HepG2 (cell line): ENCODE data around the gene EIF4H. TPM values are rescaled to one million over a fixed set of nuclear protein-coding genes. Genes with fewer than 3 reads are reported as not detected.

Experiments
- CCDC6 ChIP-seq: sonication (generic); formaldehyde crosslinking; IDR thresholded peaks from 2 replicates; pipeline ENCODE4 v1.8.1; 2022; ENCODE audit warnings: mild to moderate bottlenecking, missing genetic modification reagents, moderate library complexity
- CEBPG ChIP-seq: IDR thresholded peaks from 2 replicates; pipeline ENCODE4 v1.6.1; 2016
- CENPBD1 ChIP-seq: sonication (generic); formaldehyde crosslinking; IDR thresholded peaks from 2 replicates; pipeline ENCODE4 v1.8.0; 2022; ENCODE audit warnings: missing genetic modification reagents, low read depth, mild to moderate bottlenecking, borderline replicate concordance
- EED ChIP-seq: sonication (generic); formaldehyde crosslinking; IDR thresholded peaks from 2 replicates; pipeline ENCODE4 v1.5.0; 2020; ENCODE audit warnings: mild to moderate bottlenecking, missing genetic modification reagents
- EHMT2 ChIP-seq: fragments of 200-600 bp; sonication (generic); IDR thresholded peaks from 2 replicates; pipeline ENCODE4 v1.7.0; 2017; ENCODE audit warnings: antibody characterized with exemption, low read depth, low read length, borderline replicate concordance
- FOXO1 ChIP-seq: sonication (generic); formaldehyde crosslinking; IDR thresholded peaks from 2 replicates; pipeline ENCODE4 v1.4.0; 2020; ENCODE audit warnings: missing genetic modification reagents
- HDAC6 ChIP-seq: fragments of 200-600 bp; sonication (generic); IDR thresholded peaks from 2 replicates; pipeline ENCODE4 v1.7.0; 2017; ENCODE audit warnings: mild to moderate bottlenecking, antibody characterized with exemption, low read length, low read depth
- ISL2 ChIP-seq: sonication (generic); formaldehyde crosslinking; IDR thresholded peaks from 2 replicates; pipeline ENCODE4 v1.5.0; 2020; ENCODE audit warnings: missing genetic modification reagents
- JUNB ChIP-seq: sonication (generic); formaldehyde crosslinking; IDR thresholded peaks from 2 replicates; pipeline ENCODE4 v1.8.0; 2022; ENCODE audit warnings: missing genetic modification reagents, mild to moderate bottlenecking, borderline replicate concordance
- NCOR1 ChIP-seq: fragments of 200-600 bp; sonication (generic); IDR thresholded peaks from 2 replicates; pipeline ENCODE4 v1.7.0; 2017; ENCODE audit warnings: antibody characterized with exemption, low read length, borderline replicate concordance
- RBM39 ChIP-seq: fragments of 200-400 bp; formaldehyde crosslinking; IDR thresholded peaks from one replicate; pipeline ENCODE4 v1.6.1; 2018; ENCODE audit warnings: antibody characterized with exemption, mild to moderate bottlenecking, low read depth, low read length; ENCODE audit not compliant: poor library complexity, severe bottlenecking
- RORA ChIP-seq: sonication (generic); formaldehyde crosslinking; IDR thresholded peaks from 2 replicates; pipeline ENCODE4 v1.5.0; 2020; ENCODE audit warnings: mild to moderate bottlenecking, missing genetic modification reagents, moderate library complexity
- SPEN ChIP-seq: sonication (generic); formaldehyde crosslinking; IDR thresholded peaks from 2 replicates; pipeline ENCODE4 v1.5.1; 2020; ENCODE audit warnings: low read depth, mild to moderate bottlenecking, missing genetic modification reagents
- SRSF9 ChIP-seq: fragments of 200-400 bp; formaldehyde crosslinking; IDR thresholded peaks from 2 replicates; pipeline ENCODE4 v1.6.1; 2018; ENCODE audit warnings: borderline replicate concordance, mild to moderate bottlenecking, low read depth, low read length; ENCODE audit not compliant: insufficient read depth, poor library complexity, severe bottlenecking
- ZFP36L2 ChIP-seq: sonication (generic); formaldehyde crosslinking; IDR thresholded peaks from 2 replicates; pipeline ENCODE4 v1.4.0; 2020; ENCODE audit warnings: missing genetic modification reagents
- ZNF20 ChIP-seq: sonication (generic); formaldehyde crosslinking; IDR thresholded peaks from 2 replicates; pipeline ENCODE4 v1.4.0; 2020; ENCODE audit warnings: mild to moderate bottlenecking, moderate library complexity, missing genetic modification reagents
- ZNF251 ChIP-seq: sonication (generic); formaldehyde crosslinking; IDR thresholded peaks from 2 replicates; pipeline ENCODE4 v1.9.0; 2021; ENCODE audit warnings: mild to moderate bottlenecking, missing genetic modification reagents
- ZNF644 ChIP-seq: IDR thresholded peaks from 2 replicates; pipeline ENCODE4 v1.6.1; 2016; ENCODE audit warnings: low read depth
- ZNF879 ChIP-seq: sonication (generic); formaldehyde crosslinking; IDR thresholded peaks from 2 replicates; pipeline ENCODE4 v1.8.1; 2023; ENCODE audit warnings: missing genetic modification reagents
- ZSCAN21 ChIP-seq: sonication (generic); formaldehyde crosslinking; IDR thresholded peaks from 2 replicates; pipeline ENCODE4 v1.8.0; 2022; ENCODE audit warnings: mild to moderate bottlenecking, missing genetic modification reagents, moderate library complexity, borderline replicate concordance
- polyA plus RNA-seq, 8 experiments: library from polyadenylated mRNA; depleted of rRNA in 3 of 8; stranded (reverse) in 7 of 8; unstranded in 1 of 8; fragments of >200 nt; fragmentation: Illumina TruSeq in 4 of 8; extraction: Trizol in 4 of 8; gene quantifications; 2 replicates each; pipeline versions ENCODE4 v1.2.1 to v1.2.3, GENCODE V29; 2011 to 2016; ENCODE audit warnings: low read depth in 4 of 8, missing spikeins in 1 of 8, mixed read lengths in 1 of 8; ENCODE audit not compliant: insufficient read depth in 1 of 8
- total RNA-seq, 5 experiments: library from RNA; depleted of rRNA; stranded (reverse); fragments of >200 nt; fragmentation: Illumina TruSeq; extraction: Trizol; gene quantifications; 2 replicates each; pipeline ENCODE4 v1.2.3, GENCODE V29; 2016; ENCODE audit warnings: low read depth in 1 of 5
- TF ChIP-seq, protein P1 (sequence below): IDR thresholded peaks from 2 replicates; pipeline ENCODE4 v1.6.1; 2016; ENCODE audit warnings: control low read depth
- TF ChIP-seq, protein P2 (sequence below): sonication (generic); formaldehyde crosslinking; IDR thresholded peaks from 2 replicates; pipeline ENCODE4 v1.8.0; 2022; ENCODE audit warnings: missing genetic modification reagents, mild to moderate bottlenecking, moderate library complexity, borderline replicate concordance
- TF ChIP-seq, protein P3 (sequence below): sonication (generic); formaldehyde crosslinking; IDR thresholded peaks from 2 replicates; pipeline ENCODE4 v1.9.0; 2022; ENCODE audit warnings: missing genetic modification reagents, mild to moderate bottlenecking, borderline replicate concordance
- TF ChIP-seq, protein P4 (sequence below): IDR thresholded peaks from 2 replicates; pipeline ENCODE4 v1.6.1; 2016

The EIF4H gene
- total and polyA plus RNA-seq, 2 of the 13 experiments (the other 11 are each of a cell fraction or from before 2014, with no cell fraction given): 232 to 321 TPM

- TF ChIP-seq, protein P1, sequence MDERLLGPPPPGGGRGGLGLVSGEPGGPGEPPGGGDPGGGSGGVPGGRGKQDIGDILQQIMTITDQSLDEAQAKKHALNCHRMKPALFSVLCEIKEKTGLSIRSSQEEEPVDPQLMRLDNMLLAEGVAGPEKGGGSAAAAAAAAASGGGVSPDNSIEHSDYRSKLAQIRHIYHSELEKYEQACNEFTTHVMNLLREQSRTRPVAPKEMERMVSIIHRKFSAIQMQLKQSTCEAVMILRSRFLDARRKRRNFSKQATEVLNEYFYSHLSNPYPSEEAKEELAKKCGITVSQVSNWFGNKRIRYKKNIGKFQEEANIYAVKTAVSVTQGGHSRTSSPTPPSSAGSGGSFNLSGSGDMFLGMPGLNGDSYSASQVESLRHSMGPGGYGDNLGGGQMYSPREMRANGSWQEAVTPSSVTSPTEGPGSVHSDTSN (CRISPR knock-in tag): no peak
- no peak for TF ChIP-seq RORA
- peak; percentile 91; the same call in 1 of the 2 replicates for TF ChIP-seq CENPBD1 (CRISPR knock-in tag)
- TF ChIP-seq JUNB: no peak
- TF ChIP-seq HDAC6: no peak
- TF ChIP-seq NCOR1: no peak
- no peak for TF ChIP-seq ZNF879 (CRISPR knock-in tag)
- TF ChIP-seq, protein P2, sequence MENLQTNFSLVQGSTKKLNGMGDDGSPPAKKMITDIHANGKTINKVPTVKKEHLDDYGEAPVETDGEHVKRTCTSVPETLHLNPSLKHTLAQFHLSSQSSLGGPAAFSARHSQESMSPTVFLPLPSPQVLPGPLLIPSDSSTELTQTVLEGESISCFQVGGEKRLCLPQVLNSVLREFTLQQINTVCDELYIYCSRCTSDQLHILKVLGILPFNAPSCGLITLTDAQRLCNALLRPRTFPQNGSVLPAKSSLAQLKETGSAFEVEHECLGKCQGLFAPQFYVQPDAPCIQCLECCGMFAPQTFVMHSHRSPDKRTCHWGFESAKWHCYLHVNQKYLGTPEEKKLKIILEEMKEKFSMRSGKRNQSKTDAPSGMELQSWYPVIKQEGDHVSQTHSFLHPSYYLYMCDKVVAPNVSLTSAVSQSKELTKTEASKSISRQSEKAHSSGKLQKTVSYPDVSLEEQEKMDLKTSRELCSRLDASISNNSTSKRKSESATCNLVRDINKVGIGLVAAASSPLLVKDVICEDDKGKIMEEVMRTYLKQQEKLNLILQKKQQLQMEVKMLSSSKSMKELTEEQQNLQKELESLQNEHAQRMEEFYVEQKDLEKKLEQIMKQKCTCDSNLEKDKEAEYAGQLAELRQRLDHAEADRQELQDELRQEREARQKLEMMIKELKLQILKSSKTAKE: no peak; the same call in 1 of the 2 replicates
- TF ChIP-seq RBM39: no peak
- no peak for TF ChIP-seq ZNF251 (CRISPR knock-in tag)
- no peak for TF ChIP-seq ZNF644 (CRISPR knock-in tag)
- TF ChIP-seq, protein P3, sequence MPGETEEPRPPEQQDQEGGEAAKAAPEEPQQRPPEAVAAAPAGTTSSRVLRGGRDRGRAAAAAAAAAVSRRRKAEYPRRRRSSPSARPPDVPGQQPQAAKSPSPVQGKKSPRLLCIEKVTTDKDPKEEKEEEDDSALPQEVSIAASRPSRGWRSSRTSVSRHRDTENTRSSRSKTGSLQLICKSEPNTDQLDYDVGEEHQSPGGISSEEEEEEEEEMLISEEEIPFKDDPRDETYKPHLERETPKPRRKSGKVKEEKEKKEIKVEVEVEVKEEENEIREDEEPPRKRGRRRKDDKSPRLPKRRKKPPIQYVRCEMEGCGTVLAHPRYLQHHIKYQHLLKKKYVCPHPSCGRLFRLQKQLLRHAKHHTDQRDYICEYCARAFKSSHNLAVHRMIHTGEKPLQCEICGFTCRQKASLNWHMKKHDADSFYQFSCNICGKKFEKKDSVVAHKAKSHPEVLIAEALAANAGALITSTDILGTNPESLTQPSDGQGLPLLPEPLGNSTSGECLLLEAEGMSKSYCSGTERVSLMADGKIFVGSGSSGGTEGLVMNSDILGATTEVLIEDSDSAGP (CRISPR knock-in tag): peak; percentile 63; the same call in 1 of the 2 replicates
- TF ChIP-seq ZNF20: no peak
- no peak; the same call in 1 of the 2 replicates for TF ChIP-seq ZFP36L2 (CRISPR knock-in tag)
- TF ChIP-seq FOXO1: no peak; the same call in 1 of the 2 replicates
- TF ChIP-seq ZSCAN21 (CRISPR knock-in tag): peak; percentile 76
- peak; percentile 61; the same call in 1 of the 2 replicates for TF ChIP-seq ISL2 (CRISPR knock-in tag)
- TF ChIP-seq SPEN (CRISPR knock-in tag): peak; percentile 91
- TF ChIP-seq, protein P4, sequence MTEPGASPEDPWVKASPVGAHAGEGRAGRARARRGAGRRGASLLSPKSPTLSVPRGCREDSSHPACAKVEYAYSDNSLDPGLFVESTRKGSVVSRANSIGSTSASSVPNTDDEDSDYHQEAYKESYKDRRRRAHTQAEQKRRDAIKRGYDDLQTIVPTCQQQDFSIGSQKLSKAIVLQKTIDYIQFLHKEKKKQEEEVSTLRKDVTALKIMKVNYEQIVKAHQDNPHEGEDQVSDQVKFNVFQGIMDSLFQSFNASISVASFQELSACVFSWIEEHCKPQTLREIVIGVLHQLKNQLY (CRISPR knock-in tag): 0 out of 2 replicates have a peak, but pooled peaks have one; percentile 19
- TF ChIP-seq CCDC6 (CRISPR knock-in tag): peak; percentile 86; the same call in 1 of the 2 replicates
- no peak for TF ChIP-seq SRSF9
- no peak for TF ChIP-seq EHMT2
- no peak for TF ChIP-seq CEBPG (CRISPR knock-in tag)
- TF ChIP-seq EED: no peak
Observed at GRCh38 chr7:74173866-74174605, at the start of gene EIF4H (continued).
